ENCODE data around the gene COL18A1.
"Not testable (repeated sequence)": the region's sequence is repeated elsewhere in the genome, so short reads cannot be mapped to it uniquely, and the experiment has no call there.

Gene COL18A1

GRCh38 chr21:45496968-45497845, 92.2 kb downstream of the COL18A1 start:
- DNase-seq = no peak

GRCh38 chr21:45497846-45498645, 93.1 kb downstream of the COL18A1 start:
- DNase-seq = no peak

GRCh38 chr21:45498646-45499000, 93.7 kb downstream of the COL18A1 start:
- DNase-seq = no peak

DNA sequence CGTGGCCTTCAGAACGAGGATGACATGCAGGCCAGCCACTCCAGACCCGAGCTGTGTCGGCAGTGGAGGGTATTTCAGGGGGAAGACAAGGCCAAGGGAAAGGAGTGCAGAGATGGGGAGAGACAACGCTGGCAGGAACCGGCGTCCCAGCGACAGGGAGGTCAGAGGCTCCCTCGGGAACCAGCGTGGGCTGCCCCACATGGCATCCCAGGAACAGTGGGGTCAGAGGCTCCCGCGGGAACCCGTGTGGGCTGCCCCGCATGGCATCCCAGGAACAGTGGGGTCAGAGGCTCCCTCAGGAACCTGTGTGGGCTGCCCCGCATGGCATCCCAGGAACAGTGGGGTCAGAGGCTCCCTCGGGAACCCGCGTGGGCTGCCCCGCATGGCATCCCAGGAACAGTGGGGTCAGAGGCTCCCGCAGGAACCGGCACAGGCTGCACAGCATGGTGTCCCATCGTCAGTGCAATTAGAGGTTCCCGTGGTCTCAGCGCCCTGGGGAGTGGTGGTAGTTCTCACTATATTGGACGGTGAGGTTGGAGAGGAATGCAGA, 94.3 kb downstream of the COL18A1 start:
- no peak for DNase-seq

GRCh38 chr21:45499970-45500577, 95.1 kb downstream of the COL18A1 start:
- no peak for DNase-seq

- DNase-seq = not testable (repeated sequence)
Observed at GRCh38 chr21:45501081-45502005, 96.4 kb downstream of the COL18A1 start.

DNA sequence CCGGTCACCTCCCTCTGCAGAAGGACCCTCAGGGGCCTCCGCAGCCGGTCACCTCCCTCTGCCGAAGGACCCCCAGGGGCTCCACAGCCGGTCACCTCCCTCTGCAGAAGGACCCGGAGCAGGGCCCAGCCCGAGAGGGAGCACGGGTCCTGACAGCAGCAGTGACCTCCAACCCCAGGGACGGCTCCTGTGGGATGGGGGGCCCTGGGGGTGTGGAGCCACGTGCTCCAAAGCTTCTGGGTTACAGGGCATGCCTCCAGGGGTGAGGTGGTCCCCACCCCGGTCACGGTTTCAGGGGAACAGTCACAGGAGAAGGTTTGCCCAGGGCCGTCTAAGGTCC, 97.0 kb downstream of the COL18A1 start:
- no peak for DNase-seq

DNA sequence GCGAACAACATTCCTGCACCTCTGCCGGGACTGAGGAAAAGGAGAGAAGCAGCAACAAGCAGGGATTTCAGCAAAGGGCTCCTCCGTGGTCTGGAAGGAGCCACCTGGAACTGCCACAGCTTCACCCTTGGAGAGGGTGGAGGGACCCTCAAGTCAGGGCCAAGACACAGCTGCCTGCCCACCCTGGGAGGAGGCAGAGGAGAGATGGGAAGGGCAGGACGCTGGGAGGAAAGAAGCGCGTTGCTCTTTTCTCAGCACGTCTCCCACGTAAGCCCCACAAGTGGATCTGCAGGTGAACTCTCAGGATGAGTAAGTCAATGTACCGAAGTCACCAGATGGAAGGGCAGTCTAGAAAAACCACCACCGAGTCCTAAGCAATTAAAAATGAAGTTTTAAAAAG, 97.6 kb downstream of the COL18A1 start:
- no peak for DNase-seq

GRCh38 chr21:45503226-45503625, 98.3 kb downstream of the COL18A1 start:
- DNase-seq = not testable (repeated sequence)

DNA sequence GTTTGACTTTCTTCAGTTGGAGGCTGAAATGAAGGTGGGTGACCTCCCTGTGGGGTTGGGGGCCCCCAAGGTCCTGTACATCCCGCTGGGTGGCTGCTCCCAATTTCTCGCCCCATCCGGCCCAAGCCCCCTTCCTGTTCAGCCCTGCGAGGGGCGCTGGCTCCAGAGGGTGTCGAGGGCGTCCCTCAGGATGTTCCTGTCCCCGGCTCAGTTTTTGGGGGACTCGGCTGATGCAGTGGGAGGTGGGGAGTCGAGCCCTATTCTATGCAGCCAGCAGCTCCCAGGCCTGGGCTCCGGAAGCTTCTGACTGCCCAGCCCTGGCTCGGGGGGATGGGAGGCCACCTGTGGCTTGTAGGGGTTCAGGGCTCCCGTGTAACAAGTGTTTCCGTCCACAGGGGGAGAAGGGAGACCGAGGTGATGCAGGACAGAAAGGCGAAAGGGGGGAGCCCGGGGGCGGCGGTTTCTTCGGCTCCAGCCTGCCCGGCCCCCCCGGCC, 99.1 kb downstream of the COL18A1 start:
- no peak for DNase-seq

- DNase-seq = no peak
Observed at GRCh38 chr21:45504516-45505415, 99.8 kb downstream of the COL18A1 start.

- DNase-seq = no peak
Observed at GRCh38 chr21:45505416-45506021, 100.6 kb downstream of the COL18A1 start.

GRCh38 chr21:45506241-45506817, 101.4 kb downstream of the COL18A1 start:
- DNase-seq = peak; percentile 32

DNA sequence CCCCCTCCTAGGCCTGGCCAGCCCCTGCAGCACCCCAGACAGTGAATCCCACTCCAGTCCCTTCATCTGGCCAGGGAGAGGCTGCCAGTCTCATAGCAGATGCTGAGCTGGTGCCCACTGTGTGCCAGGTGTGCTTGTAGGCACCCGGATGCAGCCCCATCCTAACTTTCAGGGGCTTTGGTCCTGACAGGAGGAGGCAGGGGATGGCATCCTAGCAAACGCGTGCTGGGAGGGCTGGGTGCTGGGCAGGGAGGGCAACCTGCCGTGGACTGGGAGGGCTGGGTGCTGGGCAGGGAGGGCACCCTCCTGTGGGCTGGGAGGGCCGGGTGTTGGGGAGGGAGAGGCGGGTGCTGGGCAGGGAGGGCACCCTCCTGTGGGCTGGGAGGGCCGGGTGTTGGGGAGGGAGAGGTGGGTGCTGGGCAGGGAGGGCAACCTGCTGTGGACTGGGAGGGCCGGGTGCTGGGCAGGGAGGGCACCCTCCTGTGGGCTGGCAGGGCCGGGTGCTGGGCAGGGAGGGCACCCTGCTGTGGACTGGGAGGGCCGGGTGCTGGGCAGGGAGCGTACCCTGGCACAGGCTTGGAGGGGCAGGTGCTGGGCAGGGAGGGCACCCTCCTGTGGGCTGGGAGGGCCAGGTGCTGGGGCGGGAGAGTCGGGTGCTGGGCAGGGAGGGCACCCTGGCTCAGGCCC, 102.0 kb downstream of the COL18A1 start:
- DNase-seq = no peak

GRCh38 chr21:45507523-45507875, 102.5 kb downstream of the COL18A1 start:
- no peak for DNase-seq

DNA sequence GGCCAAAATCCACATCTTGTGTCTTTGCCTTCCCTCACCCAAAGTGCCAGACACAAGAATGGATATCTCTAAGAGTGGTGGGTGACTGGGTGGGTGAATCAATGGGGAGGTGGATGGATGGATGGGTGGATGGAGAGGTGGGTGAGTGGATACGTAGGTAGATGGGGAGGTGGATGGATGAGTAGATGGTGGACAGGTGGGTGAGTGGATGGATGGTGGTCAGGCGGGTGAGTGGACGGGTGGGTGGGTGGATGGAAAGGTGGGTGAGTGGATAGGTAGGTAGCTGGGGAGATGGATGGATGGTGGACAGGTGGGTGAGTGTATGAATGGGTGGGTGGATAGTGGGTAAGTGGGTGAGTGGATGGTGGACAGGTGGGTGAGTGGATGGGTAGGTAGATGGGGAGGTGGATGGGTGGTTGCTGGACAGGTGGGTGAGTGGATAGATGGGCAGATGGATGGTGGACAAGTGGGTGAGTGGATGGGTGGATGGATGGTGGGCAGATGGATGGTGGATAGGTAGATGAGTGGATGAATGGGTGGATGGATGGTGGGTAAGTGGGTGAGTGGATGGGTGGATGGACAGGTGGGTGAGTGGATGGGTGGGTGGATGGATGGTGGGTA, 103.0 kb downstream of the COL18A1 start:
- DNase-seq = no peak

- DNase-seq = peak; percentile 50
Observed at GRCh38 chr21:45508607-45509565, 103.9 kb downstream of the COL18A1 start.
